Activated CD8-positive, alpha-beta memory T cell treated with anti-CD3 and anti-CD28 coated beads, Interleukin-2, amount 50 U/mL, for 48 hours (primary cell): ENCODE results near the gene NEK10.

Experiments used
- DNase-seq: peaks from one replicate; pipeline ENCODE4 v3.0.0-alpha.2; 2020

Gene NEK10

DNA sequence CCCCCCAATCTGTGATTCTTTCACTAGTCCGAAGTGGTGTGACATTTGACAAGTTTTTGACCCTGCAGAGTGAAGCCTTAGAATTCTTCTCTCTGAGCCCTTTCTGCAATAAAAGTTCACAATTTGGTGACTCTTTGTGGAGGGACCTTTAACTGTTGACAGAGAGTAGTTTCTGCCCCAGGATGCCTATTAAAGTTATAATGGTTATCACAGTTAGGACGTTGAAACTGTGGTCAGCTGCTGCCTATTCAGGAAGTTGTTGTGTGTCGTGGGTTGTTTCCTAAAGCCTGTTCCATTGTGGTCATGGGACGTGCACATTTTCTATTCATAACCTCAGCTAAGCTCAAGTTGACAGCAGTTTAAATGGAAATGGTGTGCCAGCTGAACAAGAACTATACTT is 274.5 kb downstream of the NEK10 start:
- no peak for DNase-seq

DNA sequence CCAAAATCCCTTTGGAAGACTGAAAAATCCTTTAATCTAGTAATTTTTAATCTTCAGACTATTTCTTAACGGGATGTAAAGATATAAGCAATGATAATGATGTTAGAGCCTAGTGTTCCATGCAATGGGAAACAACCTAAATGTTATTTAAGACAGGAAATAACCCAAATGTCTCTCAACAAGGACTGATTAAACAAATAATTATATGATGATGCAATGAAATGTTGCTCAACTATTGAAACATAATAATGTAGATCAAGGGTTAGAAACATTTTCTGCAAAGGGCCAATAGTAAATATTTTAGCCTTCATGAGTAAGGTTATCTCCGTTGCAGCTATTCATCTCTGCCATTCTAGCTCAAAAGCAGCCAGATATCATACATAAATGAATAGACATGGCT is 275.4 kb downstream of the NEK10 start:
- no peak for DNase-seq

DNA sequence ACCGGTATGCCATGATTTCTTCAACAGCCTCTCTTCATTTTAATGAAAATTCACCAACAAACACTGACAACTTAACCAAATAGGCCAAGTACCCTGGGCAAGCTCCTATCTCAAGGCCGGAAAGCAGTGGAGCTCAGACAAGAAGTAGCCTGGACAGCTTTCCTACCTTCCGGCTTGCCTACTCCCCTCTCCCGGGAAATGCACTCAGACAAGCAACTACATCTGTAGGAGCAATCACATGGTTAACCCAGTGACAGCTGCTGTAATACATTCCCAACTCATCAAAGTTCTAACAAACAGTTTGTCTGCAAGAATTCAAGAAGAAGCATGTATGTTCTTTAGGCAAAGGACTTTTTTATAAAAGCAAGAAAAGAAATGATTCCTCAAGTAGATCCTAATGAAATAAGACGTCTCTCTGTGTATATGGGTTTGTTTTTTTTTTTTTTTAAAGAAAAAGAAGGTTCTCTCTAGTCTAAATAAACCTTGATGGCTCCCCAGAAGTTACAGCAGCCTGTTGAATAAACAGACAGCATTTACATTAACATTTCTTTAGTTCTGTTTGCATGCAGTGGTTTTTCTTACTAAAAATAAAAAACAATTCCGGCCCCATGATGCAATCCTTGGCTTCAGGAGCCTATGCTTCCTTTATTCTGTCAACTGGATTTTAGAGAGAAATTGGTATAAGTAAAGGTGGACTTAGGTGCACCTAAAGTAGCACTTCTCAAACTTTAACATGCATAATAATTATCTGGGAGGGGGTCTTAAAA is 278.7 kb downstream of the NEK10 start:
- DNase-seq: no peak

DNA sequence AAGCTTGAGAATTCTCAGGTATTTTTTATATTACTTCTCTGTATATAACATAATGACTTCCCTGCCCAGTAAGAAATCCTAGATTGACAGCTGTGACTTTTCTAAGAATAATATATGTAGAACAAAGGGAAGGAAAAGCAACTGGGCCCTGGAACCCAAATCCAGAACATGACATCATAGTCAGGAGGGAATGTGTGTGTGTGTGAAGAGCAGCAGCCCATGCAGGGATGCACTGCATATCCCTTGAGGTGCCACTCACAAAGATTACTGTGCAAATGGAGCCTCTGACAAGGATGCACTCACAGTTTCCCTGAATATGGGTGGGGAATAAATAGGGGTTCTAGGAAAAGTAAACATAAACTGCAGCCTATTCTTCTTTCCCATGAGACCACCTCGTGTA is 279.5 kb downstream of the NEK10 start:
- no peak for DNase-seq

DNA sequence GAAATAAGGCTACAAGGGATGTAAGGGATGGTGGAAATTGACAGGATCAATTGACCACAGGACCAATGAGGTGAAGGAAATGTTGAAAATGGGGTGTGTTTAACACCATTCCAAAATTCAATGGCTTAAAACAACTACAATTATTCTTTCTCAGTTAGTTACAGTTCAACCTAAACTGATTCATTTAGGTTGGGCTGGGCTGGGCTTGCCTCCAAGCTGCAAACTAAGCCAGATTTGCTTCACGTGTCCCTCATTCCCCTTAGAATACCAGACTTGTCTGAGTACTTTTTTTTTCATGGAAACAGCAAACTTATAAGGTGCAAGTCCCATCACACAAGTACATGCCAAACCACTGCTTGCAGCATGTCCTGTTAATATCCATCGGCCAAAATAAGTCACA is 280.1 kb downstream of the NEK10 start:
- no peak for DNase-seq

DNA sequence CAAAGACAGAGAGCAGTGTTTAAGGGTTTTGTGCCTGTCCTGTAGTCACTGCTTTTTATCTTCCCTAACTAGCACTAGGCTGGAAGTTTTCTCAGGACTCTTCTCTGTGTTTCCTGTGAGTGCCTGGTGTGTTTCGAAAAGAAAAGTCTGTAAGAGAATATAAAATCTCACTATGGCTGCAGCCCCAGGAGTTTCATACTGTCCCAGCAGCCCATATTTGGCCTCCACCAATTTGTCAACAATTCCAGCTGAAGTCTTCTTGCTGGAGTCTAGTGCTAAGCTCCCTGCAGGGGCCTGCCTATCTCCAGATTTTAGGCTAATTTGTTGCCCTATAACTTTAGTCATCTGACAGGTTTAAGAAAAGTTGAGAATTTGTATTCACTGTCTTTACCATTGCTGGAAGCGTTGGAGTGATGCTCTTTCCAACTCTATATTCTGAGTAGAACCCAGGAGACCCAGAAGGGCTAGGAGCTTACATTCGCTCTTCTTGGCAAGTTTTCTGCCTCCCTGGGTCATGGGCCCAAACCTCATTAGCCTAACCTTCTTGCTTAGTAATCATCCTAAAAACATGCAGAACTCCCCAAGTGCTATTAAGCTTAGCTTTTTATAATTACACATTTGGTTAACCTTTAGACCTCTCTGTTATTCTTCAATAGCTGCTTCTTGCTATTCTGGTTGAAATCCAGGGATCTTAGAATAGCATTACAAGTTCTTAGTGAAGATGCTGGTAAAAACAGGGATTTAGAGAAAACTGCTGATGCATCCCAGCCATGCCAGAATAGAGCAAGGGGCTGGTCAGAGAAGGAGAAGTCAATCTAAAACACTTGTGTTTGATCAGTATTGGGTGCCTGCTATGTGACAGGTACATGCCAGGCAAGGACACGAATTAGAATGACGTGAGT is 283.1 kb downstream of the NEK10 start:
- no peak for DNase-seq

DNA sequence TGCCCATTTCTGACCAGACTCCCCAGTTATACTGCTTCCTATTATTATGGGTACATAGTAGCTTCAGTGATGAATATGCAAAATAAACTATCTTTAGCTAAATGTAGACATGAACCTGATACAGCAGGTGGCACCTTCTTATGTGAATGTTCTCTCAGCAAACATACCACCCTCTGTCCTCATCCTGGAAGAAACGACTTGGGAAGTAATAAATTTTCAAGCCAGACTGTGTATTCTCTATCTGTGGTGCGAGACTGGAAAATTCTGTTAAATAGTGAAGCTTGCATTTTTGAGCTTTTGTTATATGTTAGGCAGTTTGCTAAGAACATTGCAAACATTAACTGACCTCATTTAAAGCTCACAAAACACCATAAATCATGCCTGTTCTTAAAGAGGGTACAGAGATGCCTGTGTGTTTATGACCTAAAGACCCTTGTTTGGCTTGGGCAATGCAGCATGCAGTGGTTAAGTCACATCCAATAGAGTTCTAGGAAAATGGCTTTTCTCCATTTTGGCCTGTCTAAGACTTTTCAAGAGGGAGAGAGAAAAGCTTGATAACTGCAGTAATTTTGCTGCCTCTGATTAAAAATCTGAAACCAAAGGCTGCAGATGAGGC is 287.1 kb downstream of the NEK10 start:
- no peak for DNase-seq

DNA sequence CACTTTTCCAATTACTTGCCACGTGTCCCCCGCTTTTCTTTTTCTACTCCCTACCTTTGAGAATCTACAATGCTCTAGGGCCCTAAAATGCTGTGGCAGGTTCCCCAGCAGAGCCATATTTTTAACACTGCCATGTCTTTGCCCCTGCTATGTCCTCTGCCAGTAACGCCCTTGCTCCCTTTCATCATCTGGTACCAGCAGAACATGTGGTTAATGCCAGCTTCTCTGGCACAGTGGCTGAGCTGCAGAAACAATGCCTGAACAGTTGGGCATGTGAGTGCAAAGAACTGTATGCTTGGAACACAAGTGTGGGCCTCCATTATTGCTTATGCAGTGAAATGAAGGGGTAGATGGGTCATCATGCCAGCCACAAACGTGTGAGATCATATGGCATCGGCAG is 287.6 kb downstream of the NEK10 start:
- no peak for DNase-seq

DNA sequence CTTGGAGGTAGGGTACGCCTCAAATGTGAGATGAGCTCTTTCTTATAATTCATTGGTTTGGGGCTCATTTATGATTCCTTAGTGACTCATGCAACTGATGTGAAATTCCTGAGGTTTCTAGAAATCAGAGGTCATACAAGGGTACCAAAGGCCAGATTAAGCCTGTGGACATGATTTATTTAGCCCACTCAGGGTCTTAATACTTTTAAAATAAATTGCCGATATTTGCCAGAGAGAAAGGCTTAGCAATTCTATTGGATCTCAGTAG is 289.0 kb downstream of the NEK10 start:
- no peak for DNase-seq

DNA sequence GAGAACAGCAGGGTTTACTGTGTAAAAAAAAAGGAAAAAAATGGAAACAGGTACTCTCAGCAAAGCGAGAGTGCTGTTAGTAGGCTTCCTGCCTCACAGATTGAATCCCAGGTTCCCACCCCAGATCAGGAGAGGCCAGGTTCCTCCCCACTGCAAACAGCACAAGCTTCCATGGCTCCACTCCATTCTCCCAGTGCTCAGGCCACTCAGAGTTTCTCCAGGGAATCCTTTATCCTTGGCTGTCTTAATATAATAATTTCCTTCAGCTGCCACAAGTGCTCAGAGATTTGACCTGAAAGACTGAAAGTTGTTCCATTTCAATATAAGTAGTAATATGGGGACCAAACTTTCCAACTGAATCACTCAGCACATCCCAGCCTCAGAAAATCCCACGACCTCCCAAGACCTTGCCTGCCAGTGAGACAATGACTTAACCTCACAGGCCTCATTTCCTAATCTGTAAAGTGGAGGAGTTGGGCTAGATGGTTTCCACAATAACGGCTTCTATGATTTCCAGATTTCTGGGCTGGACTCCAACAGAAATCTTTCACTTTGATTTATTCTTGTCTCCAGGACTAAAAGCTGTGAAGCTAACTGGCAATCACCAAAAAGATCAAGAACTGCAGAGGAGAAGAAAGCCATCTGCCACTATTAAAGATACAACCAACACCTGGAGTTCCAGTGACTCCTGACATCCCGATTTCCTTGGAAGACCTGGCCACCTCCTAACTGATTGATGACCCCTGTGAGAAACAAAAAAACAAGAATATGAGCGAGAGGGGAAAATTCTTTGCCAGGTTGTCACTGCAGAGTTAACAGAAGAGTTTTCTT is 289.5 kb downstream of the NEK10 start:
- no peak for DNase-seq

DNA sequence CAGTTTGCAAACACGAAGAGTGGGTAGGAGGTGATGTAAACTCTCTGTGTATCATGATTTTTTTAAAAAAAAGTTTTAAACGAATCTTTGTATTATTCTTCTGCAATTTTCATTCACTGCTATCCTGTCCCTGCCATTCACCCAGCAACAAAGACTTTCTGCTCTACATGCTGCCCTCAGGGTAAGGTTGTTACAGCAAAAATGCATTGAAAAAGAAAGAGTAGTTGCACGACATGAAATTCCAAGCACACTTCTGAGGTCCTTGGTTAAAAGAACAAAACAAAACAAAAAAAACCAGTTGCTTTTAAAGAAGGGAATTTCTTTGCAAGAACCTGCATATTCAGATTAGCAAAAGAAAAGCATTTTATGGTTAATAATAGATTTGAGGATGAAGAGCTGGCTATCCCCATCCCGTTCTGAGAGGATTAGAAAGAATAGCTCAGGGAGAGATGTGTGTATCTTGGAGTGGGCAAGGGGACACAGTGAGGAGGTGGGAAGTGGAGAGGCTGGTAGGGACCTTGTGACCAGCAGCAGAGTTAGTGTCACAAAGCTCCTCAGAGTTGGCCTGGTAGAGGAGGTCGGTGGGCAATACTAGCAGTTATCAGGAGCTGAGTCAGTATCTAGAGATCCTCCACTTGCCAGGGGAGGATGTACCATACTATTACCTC is 290.8 kb downstream of the NEK10 start:
- no peak for DNase-seq

DNA sequence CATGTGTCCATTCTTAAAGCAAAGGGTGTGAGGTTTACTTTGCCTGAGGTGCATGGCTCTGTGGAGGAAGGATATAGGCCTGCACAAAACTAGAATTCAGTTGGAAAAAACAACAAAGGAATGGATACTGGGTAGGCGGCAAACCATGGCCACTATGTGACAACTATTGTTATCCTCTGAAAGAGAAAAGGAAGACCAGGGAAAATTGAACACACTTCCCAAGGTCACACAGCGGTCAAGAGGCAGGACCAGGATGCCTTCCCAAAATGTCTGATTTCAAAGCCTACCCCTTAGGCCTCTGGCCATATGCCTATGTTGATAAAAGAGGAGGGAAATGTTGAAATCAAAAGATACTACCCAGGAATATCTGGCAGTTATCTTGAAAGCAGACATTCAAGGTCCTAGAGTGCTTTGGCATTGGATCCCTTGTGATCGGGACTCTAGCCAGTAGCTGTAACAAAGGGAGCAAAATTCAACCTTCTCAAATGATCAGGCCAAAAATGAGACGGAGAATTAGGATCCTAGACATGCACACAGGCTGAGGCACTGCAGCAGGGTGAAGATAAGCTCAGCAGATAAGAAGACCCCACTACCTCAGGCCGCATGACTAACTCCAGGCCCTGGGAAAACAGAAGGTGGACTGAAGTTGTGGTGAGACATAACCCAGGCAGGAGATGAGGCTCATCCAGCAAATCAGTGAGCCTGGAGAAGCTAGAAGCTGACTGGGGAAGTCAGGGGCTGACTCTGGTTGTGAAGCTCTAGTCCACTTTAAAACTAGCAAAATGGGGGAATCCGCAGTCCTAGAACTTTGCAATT is 292.2 kb downstream of the NEK10 start:
- no peak for DNase-seq

DNA sequence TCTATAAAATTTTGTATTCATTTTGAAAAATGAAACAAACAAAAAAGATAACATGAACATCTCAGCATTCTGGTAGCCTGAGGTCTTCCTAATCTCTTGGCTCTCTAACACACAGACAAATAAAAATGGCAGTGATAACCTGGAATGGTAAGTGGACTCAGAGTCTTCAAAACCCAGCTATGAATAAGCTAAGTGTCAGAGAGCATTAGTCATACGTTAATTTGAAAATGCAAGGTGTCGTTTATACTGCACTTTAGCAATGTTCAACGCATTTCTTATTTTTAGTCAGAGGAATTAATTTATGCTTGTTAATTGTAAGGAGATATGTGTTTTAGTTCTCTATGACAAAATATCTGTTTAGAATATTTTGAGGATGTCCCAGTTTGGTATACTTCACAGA is 294.3 kb downstream of the NEK10 start:
- DNase-seq: no peak

DNA sequence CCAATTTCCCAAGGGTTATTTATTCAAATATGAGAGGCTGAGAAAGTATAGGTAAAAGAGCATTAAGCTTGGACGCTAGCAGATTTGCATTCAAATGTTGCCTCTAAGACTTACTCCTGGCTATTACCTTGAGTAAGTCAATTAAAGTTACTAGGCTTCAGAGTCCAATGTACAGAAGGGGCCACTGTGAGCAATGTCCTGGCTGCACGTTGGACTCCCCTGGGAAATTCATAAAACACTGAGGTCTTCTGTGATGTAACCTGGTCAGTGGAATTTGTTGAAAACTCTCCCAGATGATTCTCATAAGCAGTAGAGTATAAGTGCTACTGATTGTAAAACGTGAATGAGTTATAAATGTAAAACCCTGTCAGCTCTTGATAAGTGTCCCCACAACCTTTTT is 295.3 kb downstream of the NEK10 start:
- DNase-seq: no peak

DNA sequence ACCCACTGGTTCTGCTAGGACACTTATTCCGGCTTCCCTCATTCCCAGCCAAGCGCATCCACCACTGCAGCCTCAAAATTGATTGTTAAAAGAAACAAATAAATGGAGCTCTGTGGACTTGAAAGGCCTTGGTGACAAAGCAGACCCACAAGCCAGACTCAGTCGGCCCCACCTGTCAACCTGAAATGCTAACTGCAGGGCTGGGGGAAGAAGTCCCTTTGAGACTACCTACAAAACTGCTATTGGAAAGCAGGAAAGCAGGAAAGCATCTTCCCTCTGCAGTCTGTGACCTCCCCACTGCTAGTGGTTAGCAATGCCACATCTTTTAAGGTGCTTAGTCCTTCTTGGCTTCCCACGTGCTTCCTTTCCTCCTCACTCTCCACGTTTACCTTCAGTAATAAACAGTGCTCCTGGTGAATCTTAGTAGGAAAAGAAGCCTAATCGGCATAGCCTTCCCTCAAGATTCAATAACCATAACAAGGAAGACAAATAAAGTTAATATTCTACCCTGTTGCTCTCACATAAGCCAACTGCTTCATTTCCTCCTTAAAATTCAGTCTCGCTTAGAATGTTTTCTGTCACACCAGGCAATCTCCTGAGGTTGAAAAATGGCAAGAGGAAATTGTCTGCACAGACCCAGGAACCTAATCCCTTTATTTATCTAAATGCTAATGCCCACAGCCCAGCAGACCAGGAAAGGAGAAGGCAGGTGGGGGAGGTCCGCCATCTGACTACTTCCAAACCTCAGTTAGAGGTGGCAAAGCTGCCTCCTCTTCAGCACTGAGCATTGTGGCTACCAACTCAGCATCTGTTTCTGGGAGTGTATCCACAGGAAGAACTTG is 296.2 kb downstream of the NEK10 start:
- no peak for DNase-seq

DNA sequence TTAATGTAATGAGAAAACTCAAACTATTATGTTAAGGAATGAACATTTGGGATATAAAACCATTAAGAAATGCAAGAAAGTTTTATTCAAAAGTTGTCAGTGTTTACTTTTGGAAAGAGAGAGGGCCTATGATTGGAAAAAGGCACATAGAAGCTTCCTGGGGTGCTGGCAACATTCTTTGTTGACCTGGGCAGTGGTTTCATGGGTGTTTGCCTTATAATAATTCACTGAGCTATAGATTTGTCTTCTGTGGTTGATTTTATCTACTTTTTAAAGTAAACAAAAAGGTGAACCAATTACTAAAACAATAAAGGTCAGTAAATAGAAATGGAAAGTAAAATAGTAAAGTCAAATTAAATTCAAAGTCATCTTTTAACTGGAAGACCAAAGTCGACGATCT is 308.8 kb downstream of the NEK10 start:
- no peak for DNase-seq
